Ureter (tissue), 1 donor: Measurements from ENCODE around the gene ACSL1. TPM values are rescaled to one million over a fixed set of nuclear protein-coding genes. Genes with fewer than 3 reads are reported as not detected.

Experiments used
- DNase-seq: peaks from one replicate; pipeline ENCODE4 v3.0.0-alpha.2; 2020; ENCODE audit warnings: low spot score
- total RNA-seq: library from RNA; stranded (reverse); gene quantifications from one replicate; pipeline ENCODE4 v1.2.4, GENCODE V29; 2023
- donor health status: DM: yes; HTN: yes; CAD: no.

Gene ACSL1, protein sequence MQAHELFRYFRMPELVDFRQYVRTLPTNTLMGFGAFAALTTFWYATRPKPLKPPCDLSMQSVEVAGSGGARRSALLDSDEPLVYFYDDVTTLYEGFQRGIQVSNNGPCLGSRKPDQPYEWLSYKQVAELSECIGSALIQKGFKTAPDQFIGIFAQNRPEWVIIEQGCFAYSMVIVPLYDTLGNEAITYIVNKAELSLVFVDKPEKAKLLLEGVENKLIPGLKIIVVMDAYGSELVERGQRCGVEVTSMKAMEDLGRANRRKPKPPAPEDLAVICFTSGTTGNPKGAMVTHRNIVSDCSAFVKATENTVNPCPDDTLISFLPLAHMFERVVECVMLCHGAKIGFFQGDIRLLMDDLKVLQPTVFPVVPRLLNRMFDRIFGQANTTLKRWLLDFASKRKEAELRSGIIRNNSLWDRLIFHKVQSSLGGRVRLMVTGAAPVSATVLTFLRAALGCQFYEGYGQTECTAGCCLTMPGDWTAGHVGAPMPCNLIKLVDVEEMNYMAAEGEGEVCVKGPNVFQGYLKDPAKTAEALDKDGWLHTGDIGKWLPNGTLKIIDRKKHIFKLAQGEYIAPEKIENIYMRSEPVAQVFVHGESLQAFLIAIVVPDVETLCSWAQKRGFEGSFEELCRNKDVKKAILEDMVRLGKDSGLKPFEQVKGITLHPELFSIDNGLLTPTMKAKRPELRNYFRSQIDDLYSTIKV
- 104 TPM for total RNA-seq

DNA sequence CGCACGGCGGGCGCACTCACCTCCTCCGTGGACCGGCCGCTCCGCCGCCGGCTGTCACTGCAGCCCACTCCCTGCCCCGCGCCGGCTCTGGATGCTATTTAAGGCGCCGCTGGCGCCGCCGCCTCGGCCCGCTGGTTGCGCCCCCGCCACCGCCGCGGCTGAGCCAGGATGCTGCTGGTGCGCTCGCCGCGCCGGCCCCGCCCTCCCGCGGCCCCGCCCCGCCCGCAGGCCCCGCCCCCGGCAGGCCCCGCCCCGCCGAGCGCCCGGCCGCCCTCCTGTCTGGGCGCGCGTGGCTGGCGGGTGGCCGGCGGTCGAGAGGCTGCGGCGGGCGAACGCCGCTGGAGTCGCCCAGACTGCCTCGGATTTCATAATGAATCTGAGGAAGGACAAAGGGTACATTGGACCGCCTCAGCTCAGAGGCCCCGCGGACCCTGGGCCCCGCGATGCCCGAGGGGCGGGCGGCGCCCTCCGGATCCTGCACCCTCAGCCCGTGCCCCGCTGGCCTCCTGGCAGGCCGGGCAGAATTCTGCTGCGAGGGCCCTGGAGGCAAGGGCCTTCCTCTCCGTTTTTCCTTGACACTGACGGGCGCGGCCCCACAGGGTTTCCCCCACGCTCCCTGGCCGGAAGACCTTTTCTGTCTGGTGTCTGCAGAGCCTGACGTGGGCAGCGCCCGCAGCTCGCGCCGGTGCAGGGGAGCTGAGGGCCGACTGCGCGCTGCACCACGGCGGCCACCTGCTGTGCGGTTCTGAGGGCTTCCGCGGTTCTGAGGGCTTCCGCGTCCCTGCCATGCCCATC is at the start of gene ACSL1:
Gene ACSL1 (minus strand): TSS at position 73 of the 795 bp plus-strand sequence. CDS start 22,454 bp downstream, outside the sequence.
- DNase-seq: peak; percentile 75

DNA sequence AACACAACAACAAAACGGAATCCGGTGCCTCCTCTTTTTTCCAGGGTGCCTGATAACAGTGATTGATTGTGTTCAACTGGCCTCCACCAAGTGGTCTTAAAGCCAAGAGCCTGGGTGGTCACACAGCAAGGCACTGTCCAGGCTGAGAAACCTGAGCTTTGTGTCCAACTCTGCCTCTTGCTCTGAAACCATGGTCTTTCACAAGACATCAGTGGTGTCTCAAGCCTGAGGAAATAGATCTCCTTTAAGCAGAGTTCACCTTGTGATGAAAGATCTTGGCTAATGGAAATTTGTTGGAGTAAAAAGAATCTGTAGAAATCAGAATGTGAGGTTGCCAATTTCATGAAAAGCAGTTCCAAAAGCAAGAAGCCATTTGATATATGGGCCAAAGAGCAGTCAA is 47.3 kb upstream of the ACSL1 start:
- no peak for DNase-seq

DNA sequence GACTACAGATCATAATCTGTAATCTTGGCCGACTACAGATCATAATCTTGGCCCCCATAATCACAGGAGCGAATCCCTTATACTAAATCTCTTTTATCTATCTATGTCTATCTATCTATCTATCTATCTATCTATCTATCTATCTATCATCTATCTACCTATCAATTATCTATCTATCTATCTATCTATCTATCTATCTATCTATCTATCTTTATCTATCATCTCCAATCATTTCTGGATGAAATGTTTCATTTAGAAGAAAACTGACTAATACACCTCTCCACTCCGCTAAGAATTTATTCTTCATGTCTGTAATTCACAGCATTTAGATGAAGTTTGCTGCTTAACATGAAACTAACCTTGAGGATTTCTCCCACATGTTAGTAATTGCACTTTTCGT is 45.0 kb upstream of the ACSL1 start:
- DNase-seq: no peak

DNA sequence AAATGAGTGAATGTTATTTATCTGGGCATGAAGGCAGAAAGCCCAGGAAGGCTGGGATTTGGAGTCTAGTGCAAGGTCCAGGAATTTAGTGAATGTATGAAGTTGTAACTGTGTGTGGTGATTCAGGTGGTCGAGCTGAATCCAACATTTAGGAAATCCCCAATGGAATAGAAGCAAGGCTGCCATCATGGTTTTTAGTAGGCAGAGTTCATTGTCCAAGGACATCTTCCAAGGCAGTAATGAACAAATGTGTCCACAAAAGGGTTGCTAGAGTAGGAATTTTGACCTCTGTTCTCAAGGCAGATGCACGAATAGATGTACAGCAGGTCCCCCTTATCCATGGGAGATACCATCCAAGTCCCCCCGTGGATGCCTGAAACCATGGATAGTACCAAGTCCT is 42.9 kb upstream of the ACSL1 start:
- DNase-seq: no peak

DNA sequence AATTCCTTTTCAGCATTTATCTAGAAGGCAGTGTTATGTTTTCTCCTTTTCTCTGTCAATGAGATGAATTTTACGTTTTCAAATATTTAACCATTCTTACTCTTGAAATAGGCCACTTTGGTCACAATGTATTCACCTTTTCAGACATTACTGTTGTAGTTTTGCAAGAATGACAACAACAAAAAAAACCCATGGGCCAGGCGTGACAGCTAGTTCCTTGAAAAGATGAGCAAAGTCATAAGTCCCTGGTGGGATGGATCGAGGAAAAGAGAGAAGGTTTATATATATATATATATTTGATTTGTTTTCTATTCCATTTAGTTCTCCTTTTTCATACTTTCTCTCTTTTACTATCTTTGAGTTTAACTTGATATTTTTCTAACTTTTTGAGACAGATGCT is 38.1 kb upstream of the ACSL1 start:
- DNase-seq: no peak

DNA sequence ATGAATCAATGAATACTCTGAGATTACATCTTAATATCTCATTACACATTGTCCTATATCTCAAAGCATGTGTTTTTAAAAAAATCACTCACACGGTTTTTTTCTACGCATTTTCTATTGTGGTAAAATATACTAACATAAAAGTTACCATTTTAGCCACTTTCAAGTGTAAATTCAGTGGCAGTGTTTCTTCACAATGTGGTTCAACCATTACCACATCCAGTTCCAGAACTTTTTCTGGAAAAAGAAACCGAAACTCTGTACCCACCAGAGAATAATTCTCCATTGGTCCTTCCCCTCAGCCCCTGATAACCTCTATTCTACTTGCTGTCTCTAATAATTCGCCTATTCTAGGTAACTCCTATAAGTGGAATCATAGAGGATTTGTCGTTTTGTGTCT is 35.3 kb upstream of the ACSL1 start:
- DNase-seq: no peak

DNA sequence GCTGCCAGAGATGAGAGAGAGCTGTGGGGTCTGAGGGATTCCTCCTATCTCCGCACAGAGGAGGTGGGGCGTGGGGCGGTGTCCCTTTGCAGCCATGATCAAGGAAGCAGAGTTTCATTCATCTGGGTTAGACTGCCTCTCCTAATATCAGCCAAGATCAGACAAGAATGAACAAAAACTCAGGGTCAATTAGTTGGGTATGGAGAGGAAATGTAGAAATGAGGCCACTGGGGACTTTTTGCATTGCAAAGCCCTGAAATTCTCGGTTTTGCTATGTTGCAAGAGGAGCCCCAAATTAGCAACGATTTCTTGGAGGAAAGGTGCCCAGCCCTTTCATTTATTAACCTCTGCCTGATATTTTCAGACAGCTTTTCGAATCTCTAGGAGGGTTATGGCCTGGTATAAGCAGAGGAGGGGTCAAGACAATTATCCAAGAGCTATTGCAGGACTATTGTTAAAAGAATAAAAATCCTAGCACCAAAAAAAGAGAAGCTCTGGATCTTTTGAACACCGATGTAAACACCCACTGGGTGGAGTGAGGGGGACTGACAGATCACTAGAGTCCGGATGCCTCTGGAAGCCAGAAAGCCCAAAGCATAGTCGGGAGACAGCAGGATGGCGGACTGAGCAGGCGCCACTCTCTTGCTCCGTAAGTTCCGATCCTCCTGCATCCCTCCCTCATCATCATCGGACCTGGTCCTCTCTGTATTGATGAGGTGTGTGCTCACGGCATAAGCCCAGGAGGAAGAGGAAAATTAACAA is 34.4 kb upstream of the ACSL1 start:
- no peak for DNase-seq

DNA sequence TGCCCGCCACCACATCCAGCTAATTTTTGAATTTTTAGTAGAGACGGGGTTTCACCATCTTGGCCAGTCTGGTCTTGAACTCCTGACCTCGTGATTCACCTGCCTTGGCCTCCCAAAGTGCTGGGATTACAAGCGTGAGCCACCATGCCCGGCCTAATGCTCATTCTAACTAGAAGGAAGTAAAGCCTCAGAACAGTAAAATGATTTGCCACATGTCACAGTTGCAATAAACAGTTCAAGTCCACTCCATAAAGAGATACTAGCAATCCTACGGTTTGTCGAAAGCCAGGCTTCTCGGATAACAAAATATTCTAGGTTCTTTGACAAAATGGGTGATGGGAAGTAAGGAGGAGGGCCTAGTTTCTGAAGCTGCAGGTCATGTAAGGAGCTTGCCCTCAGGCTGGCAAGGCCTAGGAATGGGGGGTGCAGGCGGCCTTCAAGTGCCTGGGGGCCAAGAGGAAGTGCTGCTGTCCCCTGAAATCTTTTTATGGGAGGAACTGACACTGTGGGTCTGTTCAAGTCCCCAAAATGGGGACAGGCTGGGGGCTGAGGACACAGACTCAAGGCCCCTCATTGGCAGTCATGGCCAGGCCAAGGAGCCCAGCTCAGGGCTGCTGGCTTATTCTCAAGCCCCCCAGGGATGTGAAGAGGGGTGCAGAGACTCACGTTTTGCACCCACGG is 31.8 kb upstream of the ACSL1 start:
- no peak for DNase-seq

DNA sequence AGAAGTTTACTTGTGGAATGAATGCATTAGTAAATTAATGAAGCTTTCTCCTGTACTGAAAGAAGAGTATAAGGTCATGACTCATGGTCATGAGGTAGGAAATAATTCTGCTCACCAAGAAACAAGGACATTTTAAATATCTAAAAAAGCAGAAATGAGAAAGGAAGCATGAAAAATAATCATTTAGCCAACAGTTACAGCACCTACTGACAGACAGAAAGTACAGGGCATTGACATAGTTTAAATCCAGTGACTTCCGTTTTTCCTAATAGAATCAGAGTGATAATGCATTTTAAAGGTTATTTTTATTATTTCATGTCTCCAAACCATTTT is 30.5 kb upstream of the ACSL1 start:
- no peak for DNase-seq

DNA sequence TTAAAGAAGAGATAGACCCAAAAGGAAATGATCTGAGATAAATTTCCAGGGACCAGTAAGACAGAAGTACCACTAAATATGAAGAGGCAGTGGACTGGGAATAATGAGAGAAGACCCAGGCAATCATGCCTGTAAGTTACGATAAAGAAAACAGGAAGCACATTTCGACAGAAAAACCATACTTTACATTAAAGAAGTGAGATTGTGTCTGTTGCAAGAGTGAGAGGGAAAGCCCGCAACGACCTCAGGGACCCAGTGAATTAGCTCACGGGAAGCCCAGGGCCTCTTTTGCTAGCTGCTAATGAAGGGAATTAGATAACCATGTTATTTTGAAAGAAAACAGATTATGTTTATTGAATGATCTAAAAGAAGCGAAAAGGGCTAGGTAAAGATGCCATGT is 28.9 kb upstream of the ACSL1 start:
- DNase-seq: no peak

DNA sequence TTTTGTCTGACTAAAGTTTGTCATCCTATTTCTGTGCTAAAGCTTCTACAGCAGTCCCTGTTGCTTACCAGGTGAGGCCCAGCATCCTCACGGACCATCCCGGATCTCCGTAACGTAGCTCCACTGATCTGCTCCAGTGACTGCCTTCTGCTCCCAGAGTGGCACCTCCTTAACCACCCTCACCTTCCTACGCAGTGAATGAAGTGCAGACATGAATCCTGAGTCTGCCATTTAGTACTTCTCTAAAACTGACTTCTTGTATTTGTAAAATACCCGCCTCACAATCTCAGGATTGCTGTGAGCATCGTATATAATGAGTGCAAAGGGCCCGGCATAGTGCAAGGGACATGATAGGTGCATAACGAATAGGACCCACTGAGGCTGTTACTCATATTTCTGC is 27.7 kb upstream of the ACSL1 start:
- no peak for DNase-seq

DNA sequence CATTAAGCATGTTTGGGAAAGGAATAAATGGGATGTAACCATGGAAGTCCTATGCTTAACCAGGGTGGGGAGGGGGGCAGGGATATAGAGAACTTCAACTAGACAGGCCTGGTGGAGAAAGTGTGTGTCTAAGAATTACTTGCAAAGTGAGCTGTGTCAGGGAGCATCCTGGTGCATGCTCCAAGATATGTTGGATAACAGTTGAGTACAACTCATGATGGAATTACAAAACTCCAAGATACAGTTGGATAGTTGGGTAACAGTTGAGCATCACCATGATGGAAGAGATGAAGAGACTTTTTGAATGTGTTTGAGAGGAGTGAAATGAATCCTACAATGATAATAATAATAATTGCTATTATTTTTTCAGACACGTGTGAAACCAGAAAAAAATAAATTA is 26.1 kb upstream of the ACSL1 start:
- no peak for DNase-seq

DNA sequence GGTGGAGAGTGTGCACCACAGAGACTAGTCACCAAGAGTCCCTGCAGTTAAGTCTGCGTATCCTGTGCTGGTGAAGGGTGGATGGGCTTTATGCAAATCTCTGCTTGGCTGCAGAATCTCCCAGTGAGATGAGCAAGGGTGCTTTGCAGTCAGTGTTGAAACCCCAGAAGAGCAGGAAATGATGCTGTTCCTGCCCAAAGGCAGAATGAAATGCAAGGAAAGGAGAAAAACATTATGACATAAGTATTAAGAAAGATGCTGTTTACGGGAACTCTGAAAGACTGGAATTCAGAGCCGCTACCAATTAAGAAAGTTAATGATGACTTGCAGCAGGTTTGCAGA is 25.4 kb upstream of the ACSL1 start:
- DNase-seq: no peak

DNA sequence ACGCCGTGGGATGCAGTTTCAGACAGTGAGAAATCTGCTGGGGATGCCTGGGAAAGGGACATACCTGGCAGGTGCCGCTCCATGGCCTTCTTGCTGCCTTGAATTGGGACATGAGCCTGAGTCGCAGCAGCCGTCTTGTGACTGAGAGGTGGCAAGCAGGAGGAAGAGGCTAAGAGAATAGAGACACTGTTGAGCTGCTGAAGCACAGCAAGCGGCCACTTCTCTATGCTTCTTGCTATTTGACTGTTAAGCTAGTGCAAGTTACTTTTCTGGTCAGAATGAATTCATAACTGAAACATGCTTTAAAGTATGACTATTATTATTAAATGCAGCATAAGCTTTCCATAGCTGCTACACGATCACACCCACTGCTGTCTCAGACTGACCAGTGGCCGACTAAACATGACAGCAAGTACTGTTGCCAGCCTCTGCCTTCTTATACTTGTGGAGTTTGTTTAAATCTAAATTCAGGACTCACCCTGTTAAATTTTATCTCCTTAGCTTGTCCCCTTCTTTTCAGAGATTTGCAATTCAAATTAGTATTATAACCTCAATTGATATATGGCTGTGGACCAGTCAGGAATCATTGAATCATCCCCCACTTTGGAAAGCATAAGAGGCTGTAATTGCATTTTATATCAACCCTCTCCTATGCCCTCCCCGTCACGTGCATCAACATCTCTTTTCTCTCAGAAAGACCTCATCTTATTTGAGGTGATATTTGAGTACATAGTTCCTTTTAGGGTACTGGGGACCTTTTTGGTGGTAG is 24.8 kb upstream of the ACSL1 start:
- DNase-seq: no peak

DNA sequence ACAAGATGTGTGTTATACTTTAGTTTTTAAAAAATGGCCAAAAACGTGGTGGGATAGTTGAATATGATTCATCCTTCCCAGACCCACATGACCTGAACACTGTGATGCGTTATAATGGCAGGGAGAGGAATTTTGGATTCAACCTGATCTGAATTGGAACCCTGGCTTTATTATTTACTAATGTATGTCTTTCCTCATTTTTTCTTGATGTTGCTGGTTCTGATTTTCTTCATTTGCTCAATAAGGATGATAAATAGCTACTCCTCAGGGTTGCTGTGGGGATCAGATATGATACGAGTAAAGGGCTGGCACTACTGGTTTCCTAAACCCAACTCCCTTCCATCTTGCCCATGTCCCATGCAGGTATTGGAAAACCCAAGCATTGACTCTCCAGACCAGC is 24.2 kb upstream of the ACSL1 start:
- DNase-seq: no peak

DNA sequence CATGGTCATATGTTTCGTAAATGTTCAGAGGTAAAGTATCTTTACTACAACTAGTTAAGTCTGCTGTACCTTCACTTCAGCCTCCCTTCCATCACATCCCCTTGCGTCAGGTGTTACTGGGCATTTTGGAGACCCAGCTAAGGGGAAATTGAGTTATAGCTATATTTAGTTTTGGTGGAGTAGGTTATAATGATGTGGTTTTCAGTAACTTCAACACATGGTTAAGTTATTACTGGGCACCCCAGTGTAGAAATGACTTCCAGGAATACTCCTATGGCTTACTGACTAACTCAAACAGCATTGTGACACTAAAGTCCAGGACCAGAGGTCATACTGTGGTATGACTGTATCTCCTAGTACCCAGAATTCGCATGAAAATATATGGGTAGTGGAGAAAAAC is 23.4 kb upstream of the ACSL1 start:
- DNase-seq: no peak

DNA sequence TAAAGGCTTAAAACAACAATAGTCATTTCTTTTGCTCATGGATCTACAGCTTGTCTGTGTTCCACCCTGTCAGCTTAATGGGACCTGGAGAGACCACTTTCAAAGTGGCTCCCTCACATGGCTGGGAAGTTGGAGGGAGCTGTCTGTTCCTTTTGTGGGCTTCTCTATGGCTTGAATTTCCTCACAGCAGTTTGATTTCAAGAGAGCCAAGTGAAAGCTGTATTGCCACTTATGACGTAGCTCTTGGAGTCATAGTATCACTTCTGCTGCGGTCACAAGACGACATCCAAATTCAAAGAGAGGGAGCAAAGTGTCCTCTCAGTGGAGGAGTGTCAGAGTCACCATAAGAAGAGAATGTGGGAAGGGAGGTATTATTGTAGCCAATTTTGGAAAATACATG is 22.7 kb upstream of the ACSL1 start:
- no peak for DNase-seq

DNA sequence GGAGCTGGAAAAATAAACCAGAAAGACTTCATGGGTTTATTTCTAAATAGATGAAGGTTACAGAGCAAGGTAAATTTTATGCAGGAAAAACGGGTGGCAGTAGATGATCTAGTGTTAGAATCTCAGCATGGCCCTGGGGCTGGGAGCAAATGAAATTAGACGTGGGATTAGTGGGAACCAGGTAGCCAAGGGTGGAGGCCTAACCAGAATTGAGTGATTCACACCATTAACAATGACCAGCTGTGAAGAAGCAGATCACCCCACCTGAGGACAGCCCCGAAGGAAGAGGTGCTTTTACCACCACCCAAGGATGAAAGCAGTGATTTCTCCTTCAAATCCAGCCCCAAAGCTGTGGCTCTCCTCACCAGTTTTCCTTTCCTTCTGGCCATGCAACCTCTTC is 20.8 kb upstream of the ACSL1 start:
- no peak for DNase-seq

DNA sequence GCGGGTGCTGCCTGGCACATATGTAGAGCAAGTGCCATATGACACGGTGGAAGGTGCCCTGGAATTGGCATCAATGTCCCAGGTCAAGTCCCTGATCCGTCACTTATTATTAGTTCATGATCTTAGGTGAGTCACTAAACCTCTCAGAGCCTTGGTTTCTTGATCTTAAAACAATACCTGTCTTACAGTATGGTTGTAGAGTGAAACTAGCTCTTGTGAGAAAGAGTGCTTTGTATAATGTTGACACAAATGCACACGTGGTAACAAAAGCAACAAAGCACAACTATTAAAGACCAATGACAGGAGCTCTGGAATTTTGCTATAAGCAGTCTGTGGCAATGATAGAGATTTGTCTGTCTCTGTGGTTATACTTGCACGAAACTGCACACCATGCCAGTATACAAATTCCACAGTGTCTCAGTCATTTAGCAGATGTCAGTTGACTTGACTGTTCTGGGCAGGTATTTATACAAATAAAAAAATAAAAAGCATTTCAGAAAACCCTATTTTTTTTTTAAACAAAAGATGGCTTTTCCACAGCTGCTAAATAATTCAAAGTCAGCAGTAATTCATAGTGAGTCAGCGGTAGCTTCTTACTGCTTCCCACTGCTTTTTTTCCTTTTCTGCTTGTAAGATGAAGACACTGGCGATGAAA is 19.7 kb upstream of the ACSL1 start:
- no peak for DNase-seq

DNA sequence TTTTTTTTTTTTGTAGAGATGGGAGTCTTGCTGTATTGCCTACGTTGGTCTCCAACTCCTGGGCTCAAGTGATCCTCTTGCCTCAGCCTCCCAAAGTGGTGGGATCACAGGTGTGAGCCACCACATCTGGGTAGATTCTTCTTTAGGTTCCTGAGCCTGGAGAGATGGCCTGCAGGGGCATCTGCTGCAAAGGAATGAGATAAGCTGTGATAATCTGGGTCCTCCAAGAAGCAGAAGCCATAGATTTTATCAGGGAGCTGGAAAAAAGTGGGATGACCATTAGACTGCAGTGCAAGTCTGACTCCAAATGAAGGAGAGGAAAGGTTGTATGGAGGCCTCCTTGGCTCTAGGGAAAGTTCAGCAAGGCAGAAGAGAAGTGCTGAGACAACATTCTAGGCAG is 19.0 kb upstream of the ACSL1 start:
- DNase-seq: no peak
